BLaER1 treated with 17β-estradiol and CSF1 and Interleukin-3, amounts not matched to agents 10 nM and 100 nM (cell line): ENCODE data around the gene MPO.

Experiments
- H3K27ac ChIP-seq, 11 experiments: shearing (Covaris generic); formaldehyde crosslinking; 2 replicates each; pipeline ENCODE4 v1.8.1; 2022
- H3K27me3 ChIP-seq, 11 experiments: shearing (Covaris generic); formaldehyde crosslinking; 2 replicates each; pipeline ENCODE4 v1.8.1; 2022
- H3K36me3 ChIP-seq, 11 experiments: shearing (Covaris generic); formaldehyde crosslinking; 2 replicates each; pipeline ENCODE4 v1.8.1; 2022
- H3K4me1 ChIP-seq, 10 experiments: shearing (Covaris generic); formaldehyde crosslinking; 2 replicates each; pipeline ENCODE4 v1.8.1; 2022
- H3K4me2 ChIP-seq, 11 experiments: shearing (Covaris generic); formaldehyde crosslinking; 2 replicates each; pipeline ENCODE4 v1.8.1; 2022
- H3K4me3 ChIP-seq, 10 experiments: shearing (Covaris generic); formaldehyde crosslinking; 2 replicates each; pipeline ENCODE4 v1.8.1; 2022
- H3K9ac ChIP-seq, 11 experiments: shearing (Covaris generic); formaldehyde crosslinking; 2 replicates each; pipeline ENCODE4 v1.8.1; 2022
- H3K9me3 ChIP-seq, 11 experiments: shearing (Covaris generic); formaldehyde crosslinking; replicated peaks in 1 of 11; 2 replicates each; pipeline ENCODE4 v1.8.1; 2022
- H4K20me1 ChIP-seq, 11 experiments: shearing (Covaris generic); formaldehyde crosslinking; 2 replicates each; pipeline ENCODE4 v1.8.1; 2022
- Cebpa-rat ChIP-seq, 11 experiments: shearing (Covaris generic); IDR thresholded peaks; 2 replicates each; pipeline ENCODE4 v1.8.1; 2022

Gene MPO

DNA sequence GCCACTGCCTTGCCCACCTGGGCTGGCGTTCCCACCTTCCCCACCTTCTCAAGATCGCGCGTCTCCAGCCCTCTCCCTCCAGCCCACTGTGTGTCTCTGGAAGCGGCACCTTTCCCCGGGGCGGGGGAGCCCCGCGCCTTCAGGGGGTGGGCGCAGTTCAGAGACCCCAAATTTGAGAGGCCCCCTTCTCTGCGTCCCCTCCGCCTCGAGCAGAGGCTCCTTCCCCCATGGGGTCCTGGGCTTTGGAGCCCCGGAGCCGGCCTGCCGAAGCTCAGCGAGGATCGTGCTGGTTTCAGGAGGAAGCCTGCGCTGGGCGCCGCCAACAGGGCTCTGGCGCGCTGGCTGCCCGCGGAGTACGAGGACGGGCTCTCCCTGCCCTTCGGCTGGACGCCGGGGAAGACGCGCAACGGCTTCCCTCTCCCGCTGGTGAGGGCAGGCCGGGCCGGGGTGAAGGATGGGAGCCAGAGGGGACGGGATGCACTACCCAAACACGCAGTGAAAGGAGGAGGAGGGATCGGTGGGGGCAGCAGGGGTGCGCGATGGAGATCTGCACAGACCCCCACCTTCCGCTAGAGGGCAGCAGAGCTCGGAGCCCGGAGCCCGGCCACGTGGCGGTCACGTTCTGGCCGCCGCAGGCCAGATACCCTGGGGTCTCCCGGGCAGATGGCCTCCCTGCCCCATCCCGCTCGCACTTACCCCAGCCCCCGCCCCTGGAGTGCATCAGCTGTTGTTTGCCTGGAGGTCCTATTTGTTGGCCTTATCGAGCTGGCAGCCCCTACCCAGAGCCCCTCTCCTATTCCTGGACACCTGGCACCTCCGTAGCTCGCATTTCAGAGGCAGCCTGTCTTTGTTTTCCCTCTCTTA lies 31.2 kb downstream of the MPO start:
- Histone ChIP-seq H3K27ac (peak overlapping the region in 9 of 11 experiments; percentile 22 to 68 (median 60); a peak in 15 of 22 replicates), H3K9ac (peak overlapping the region; percentile 20 to 81 (median 72); a peak in 20 of 22 replicates), H3K9me3 (no peaks in the 10 kb centered on the region), H3K4me3 (peak overlapping the region; percentile 49 to 66 (median 58)), H3K36me3 (no peaks in the 10 kb centered on the region), H4K20me1 (no peaks in the 10 kb centered on the region), H3K4me1 (peaks cover 15 to 24% (median 18%) of the 10 kb centered on the region in 10 experiments), H3K4me2 (peak overlapping the region; percentile 85 to 98 (median 92)), H3K27me3 (peaks cover 9 to 21% (median 16%) of the 10 kb centered on the region in 11 experiments; a peak in 20 of 22 replicates)
- TF ChIP-seq Cebpa-rat (IDR thresholded peaks at IDR 0.05) = no peak

DNA sequence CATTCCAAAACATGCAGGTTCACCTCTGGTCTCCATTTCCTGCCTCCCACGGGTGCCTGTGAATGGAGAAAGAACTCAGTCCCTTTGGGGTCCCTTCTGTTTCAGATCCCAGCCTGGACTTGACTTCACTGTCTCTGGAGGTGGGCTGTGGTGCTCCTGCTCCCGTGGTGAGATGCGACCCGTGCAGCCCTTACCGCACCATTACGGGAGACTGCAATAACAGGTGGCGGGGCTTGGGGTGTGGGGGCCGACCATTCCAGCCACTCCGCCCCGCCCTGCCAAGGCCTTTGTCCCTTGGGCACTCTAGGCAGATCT lies 31.8 kb downstream of the MPO start:
- peaks cover 9 to 21% (median 16%) of the 10 kb centered on the region in 11 experiments; a peak in 20 of 22 replicates for H3K27me3 ChIP-seq
- H3K4me3 ChIP-seq = peak overlapping the region; percentile 49 to 66 (median 58); a peak in 19 of 20 replicates
- peak overlapping the region in 9 of 11 experiments; percentile 62 to 81 (median 72); a peak in 12 of 22 replicates for H3K9ac ChIP-seq

DNA sequence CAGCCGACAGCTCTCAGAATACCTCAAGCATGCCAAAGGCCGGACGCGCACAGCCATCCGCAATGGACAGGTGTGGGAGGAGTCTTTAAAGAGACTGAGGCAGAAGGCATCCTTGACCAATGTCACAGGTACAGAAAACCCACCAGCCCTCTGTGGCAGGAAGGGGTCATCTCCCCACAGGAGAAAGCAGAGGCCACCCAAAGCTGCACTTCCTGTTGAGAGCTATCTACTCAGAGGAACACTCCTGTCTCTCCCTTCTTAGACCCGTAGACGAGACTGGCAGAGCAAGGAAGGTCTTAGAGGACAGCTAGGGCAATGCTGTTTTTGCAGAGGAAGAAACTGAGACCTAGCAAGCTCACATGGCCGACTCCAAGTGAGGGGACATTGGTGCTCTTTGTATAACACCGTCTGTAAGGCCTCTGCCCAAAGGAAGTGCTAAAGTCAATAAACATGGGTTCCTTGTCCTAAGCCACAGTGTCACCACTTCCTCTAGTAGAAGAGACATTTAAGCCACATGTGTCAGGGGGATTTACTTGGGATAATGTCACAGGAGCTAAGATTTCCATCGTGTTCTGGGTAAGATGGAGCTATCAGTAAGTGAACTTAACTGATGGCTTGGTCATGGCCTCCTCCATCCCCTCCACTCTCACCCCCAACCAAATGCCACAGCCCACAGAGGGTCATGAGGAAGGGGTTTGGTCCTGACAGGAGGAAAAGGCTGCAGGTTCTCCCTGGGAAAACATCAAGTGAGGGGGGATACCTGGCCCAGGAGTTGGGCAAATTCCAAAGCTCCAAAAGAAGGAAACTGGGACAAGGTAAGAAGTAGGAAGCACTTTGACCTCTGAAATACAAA lies 33.0 kb downstream of the MPO start:
- H3K4me3 ChIP-seq = no peak overlapping the region
- no peaks in the 10 kb centered on the region for H4K20me1 ChIP-seq
- no peak for TF ChIP-seq Cebpa-rat (IDR thresholded peaks at IDR 0.05)
- H3K27ac ChIP-seq = peak overlapping the region in 2 of 11 experiments; percentile 30 to 37; a peak in 2 of 22 replicates
- no peaks in the 10 kb centered on the region for H3K9me3 ChIP-seq
- H3K4me2 ChIP-seq = peak overlapping the region; percentile 6 to 74 (median 48); a peak in 20 of 22 replicates
- H3K27me3 ChIP-seq = peaks cover 9 to 21% (median 16%) of the 10 kb centered on the region in 11 experiments; a peak in 20 of 22 replicates
- H3K36me3 ChIP-seq = no peaks in the 10 kb centered on the region
- no peak overlapping the region for H3K9ac ChIP-seq
- H3K4me1 ChIP-seq = peaks cover 16 to 28% (median 21%) of the 10 kb centered on the region in 10 experiments

More for the DNA sequence above, 31.8 kb downstream of the MPO start:
- no peak for TF ChIP-seq Cebpa-rat (IDR thresholded peaks at IDR 0.05)
- Histone ChIP-seq H3K36me3 (no peaks in the 10 kb centered on the region), H4K20me1 (no peaks in the 10 kb centered on the region), H3K4me2 (peak overlapping the region; percentile 85 to 98 (median 92)), H3K27ac (peak overlapping the region in 4 of 11 experiments; percentile 58 to 68 (median 62); a peak in 4 of 22 replicates), H3K9me3 (no peaks in the 10 kb centered on the region), H3K4me1 (peaks cover 15 to 24% (median 18%) of the 10 kb centered on the region in 10 experiments)

DNA sequence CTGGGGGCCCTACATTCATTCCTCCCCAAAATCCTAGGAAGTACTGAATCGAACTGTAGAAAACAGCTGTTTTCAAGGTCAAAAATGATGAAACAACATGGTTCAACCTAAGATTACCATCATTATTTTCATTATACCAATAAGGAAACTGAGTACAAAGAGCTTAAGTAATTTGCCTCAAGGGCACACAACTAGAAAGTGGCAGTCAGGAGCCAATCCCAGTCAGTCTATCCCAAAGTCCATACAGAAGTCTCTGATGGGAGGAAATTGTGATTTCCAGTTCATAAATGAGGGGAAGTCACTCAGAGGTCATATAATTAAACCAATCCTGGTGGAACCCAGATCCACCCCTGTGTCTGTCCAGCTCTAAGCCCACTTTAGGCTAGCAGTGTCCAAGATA lies 34.0 kb downstream of the MPO start:
- Histone ChIP-seq H3K36me3 (no peaks in the 10 kb centered on the region), H3K27me3 (peaks cover 9 to 21% (median 16%) of the 10 kb centered on the region in 11 experiments; a peak in 20 of 22 replicates), H3K9me3 (no peaks in the 10 kb centered on the region), H3K4me1 (peaks cover 16 to 38% (median 30%) of the 10 kb centered on the region in 10 experiments), H4K20me1 (no peaks in the 10 kb centered on the region), H3K27ac (no peak overlapping the region), H3K4me3 (no peak overlapping the region), H3K4me2 (no peak overlapping the region), H3K9ac (no peak overlapping the region)
- TF ChIP-seq Cebpa-rat (IDR thresholded peaks at IDR 0.05) = no peak

DNA sequence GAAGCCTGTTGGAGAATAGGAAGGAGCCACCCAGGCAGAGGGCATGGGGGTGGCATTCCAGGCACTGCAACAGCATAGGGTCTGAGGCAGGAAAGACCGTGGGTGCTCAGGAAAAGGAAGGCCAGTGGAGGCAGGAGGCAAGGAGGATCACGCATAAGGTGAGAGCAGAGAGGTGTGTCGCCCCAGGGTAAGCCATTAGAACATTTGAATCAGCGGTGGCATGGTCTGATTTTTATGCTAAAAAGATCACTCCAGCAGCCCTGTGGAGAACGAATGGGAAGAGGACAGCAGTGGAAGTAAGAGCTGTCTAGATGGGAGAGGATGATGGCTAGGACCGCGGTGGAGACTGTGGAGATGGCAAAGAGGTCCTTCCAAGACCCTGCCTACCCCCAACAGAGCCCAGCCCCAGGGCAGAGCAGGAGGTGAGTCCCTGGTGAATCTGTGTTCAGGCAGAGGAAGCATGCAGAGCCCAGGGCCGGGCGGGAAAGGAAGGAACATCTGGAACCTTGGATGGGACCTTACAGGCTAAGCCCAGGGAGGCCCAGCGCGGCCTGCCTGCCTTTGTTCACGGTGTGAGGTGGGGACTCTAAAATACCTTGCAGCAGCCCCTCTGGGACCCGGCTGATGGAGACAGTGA lies 34.5 kb downstream of the MPO start:
- TF ChIP-seq Cebpa-rat (IDR thresholded peaks at IDR 0.05) = no peak
- Histone ChIP-seq H3K9ac (no peak overlapping the region), H3K9me3 (no peaks in the 10 kb centered on the region), H3K36me3 (no peaks in the 10 kb centered on the region), H3K27me3 (peaks cover 9 to 21% (median 16%) of the 10 kb centered on the region in 11 experiments; a peak in 20 of 22 replicates), H3K4me2 (no peak overlapping the region), H3K4me3 (no peak overlapping the region), H3K27ac (no peak overlapping the region), H3K4me1 (peaks cover 16 to 39% (median 31%) of the 10 kb centered on the region in 10 experiments), H4K20me1 (no peaks in the 10 kb centered on the region)

DNA sequence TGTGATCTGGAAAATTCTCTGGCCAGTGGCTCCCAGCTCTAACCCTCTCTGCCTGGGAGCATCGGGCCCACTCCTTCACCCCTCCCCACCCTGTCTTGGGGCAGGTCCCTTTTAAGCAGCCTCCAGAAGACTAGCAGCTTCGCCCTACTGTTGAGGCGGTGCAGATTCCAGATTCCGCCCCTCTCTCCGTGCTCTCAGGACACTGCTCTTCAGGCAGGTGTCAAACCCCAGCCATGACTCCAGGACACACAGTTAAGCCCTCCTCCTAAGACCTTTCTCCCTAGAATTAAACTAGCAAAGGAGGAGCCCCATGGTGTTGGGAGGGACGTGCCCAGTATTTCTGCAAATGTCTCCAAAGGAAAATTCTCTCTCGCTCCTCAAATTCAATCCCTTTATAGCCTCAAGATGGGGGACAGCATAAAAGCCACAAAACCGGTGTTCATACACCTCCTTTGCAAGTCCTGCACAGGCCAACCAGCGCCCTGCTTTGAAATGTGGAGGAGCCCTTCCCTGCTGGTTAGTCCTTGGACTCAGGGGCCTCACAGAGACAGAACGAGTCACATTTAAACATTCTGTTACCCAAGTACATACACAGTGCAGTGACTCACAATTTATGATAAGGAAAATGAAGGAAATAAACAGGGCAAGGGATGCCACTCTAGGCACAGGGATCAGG lies 35.2 kb downstream of the MPO start:
- Histone ChIP-seq H3K4me3 (no peak overlapping the region), H3K4me2 (no peak overlapping the region), H3K4me1 (peaks cover 16 to 39% (median 31%) of the 10 kb centered on the region in 10 experiments), H3K9ac (no peak overlapping the region), H4K20me1 (no peaks in the 10 kb centered on the region), H3K9me3 (no peaks in the 10 kb centered on the region), H3K36me3 (no peaks in the 10 kb centered on the region), H3K27me3 (peaks cover 9 to 21% (median 16%) of the 10 kb centered on the region in 11 experiments; a peak in 20 of 22 replicates), H3K27ac (no peak overlapping the region)
- TF ChIP-seq Cebpa-rat (IDR thresholded peaks at IDR 0.05) = no peak

DNA sequence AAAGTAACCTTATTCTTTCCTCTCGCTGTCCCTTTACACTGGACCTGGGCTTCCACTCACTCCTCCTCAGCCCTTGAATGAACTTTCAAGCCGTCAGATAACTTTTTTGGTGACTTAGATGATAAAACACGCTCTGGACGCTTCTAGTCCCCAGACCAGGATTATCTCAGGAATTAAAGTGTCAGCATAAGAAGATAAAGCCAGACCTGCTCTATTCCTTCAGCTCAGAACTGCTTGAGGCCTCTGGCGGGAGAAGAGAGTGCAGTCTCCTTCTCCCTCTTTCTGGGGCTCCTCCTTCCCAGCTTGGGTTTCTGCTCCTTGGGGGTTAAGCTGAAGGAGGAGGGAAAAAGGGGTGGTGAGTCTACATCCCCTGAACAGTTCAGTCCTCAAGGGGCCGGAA lies 35.8 kb downstream of the MPO start:
- Histone ChIP-seq H3K9me3 (no peaks in the 10 kb centered on the region), H3K4me3 (no peak overlapping the region), H3K27ac (no peak overlapping the region), H3K27me3 (peaks cover 9 to 18% (median 16%) of the 10 kb centered on the region in 11 experiments; a peak in 20 of 22 replicates), H3K4me1 (peaks cover 16 to 37% (median 31%) of the 10 kb centered on the region in 10 experiments), H3K4me2 (no peak overlapping the region), H4K20me1 (no peaks in the 10 kb centered on the region), H3K9ac (no peak overlapping the region), H3K36me3 (no peaks in the 10 kb centered on the region)
- TF ChIP-seq Cebpa-rat (IDR thresholded peaks at IDR 0.05) = no peak

DNA sequence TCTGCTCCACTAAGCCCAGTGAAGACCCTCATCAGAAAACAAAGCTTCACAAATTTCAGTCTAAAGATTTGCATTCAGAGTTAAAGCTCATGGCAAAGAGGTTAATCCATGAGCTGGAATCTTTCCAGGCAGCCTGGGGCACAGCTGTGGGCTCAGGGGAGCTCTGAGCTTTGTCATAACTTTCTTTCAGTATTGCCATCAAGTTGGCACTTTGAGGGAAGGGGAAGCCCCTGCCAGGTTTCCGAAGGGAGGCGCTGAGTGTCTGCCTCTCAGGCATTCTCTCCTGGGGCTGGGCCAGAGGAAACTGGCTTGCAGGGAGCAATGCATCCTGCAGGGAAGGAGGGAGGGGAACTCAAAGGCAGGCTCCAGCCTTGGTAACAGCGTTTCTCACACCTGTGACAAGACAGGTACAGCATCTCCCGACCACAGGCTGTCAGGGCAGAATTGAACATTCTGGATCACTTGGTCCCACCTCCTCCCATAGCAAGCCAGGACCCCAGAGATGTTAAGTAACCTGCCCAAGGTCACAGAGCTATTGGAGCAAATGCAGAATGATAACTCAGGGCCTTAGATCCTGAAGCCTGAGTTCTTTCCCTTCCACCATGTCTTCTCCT lies 38.5 kb downstream of the MPO start:
- Histone ChIP-seq H3K36me3 (no peaks in the 10 kb centered on the region), H3K27ac (no peak overlapping the region), H3K4me2 (peak overlapping the region in 8 of 11 experiments; percentile 14 to 54 (median 40); a peak in 16 of 22 replicates), H4K20me1 (no peaks in the 10 kb centered on the region), H3K4me3 (no peak overlapping the region), H3K27me3 (no peaks in the 10 kb centered on the region), H3K9me3 (no peaks in the 10 kb centered on the region), H3K4me1 (peaks cover 0 to 16% (median 14%) of the 10 kb centered on the region in 10 experiments; a peak in 15 of 20 replicates), H3K9ac (no peak overlapping the region; a peak in 1 of 22 replicates)
- no peak for TF ChIP-seq Cebpa-rat (IDR thresholded peaks at IDR 0.05)
